Mucosa of rectum (tissue), 2 donors: ENCODE data around the gene XIST.
"Not testable (repeated sequence)": the region's sequence is repeated elsewhere in the genome, so short reads cannot be mapped to it uniquely, and the experiment has no call there.

ENCODE experiments used
- H3K27ac ChIP-seq, 2 donors: one replicate each; pipeline ENCODE4 v1.7.0; 2013; ENCODE audit warnings: inconsistent platforms in 2 of 2, low read depth in 2 of 2, low read length in 2 of 2
- H3K27me3 ChIP-seq, 2 donors: one replicate each; pipeline ENCODE4 v1.7.0; 2013; ENCODE audit warnings: low read length in 2 of 2; ENCODE audit not compliant: control insufficient read depth in 2 of 2, insufficient read depth in 2 of 2
- H3K36me3 ChIP-seq, 2 donors: one replicate each; pipeline ENCODE4 v1.7.0; 2013; ENCODE audit warnings: low read length in 2 of 2; ENCODE audit not compliant: control insufficient read depth in 2 of 2, insufficient read depth in 2 of 2
- H3K4me1 ChIP-seq, 2 donors: one replicate each; pipeline ENCODE4 v1.7.0; 2013; ENCODE audit warnings: low read length in 2 of 2, mild to moderate bottlenecking in 1 of 2; ENCODE audit not compliant: control insufficient read depth in 2 of 2, insufficient read depth in 2 of 2
- H3K4me3 ChIP-seq, 2 donors: one replicate each; pipeline ENCODE4 v1.7.0; 2013; ENCODE audit warnings: low read length in 2 of 2
- H3K9ac ChIP-seq, 2 donors: one replicate each; pipeline ENCODE4 v1.7.0; 2013; ENCODE audit warnings: low read length in 2 of 2, low read depth in 1 of 2, mild to moderate bottlenecking in 1 of 2
- H3K9me3 ChIP-seq, 2 donors: one replicate each; pipeline ENCODE4 v1.7.0; 2013; ENCODE audit warnings: low read length in 2 of 2; ENCODE audit not compliant: control insufficient read depth in 2 of 2
- donor health status: healthy.
- donor health status: Normal muscosa, but diverticular disease.

The XIST gene

DNA sequence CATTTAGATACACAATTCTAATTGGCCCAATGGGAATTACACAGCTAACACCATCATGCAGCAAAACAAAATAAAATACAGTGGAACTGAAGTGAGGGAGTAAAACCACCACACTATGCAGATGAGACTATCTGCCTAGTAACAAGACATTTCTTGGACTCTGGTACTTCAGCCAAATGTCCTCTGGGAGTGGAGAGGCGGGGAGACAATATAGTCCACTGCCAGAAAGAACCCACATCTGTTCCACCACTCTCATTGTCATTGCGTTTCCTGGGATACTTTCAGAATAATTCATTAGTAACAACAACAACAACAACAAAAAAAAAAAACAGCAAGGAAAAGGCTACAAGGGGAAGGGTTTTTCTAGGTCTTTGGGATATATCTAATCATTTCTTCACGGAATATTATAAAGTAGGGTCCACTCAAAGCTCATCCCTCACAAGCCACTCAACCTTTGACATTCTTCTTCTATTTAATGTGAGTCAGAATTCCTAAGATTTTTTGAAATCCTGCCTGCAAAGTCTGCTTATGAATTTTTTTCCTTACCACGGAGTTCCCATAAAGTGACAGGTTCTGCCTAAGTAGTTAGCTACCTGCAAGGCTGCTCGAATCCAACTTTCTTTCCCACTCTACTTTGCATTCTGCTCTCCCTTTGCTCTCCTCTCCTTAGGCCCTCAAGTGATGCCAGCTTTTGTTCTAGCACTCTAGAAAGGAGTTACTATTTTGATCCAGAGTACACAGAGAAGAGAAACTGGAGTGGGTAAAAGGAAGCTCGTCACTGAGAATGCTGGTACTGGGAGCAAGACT lies 34.9 kb downstream of the XIST start:
- Histone ChIP-seq H3K36me3 (peaks cover 2 to 4% of the 10 kb centered on the region in 2 donors), H3K9ac (no peak overlapping the region), H3K27me3 (no peaks in the 10 kb centered on the region), H3K9me3 (no peaks in the 10 kb centered on the region), H3K4me3 (no peak overlapping the region), H3K4me1 (no peaks in the 10 kb centered on the region), H3K27ac (no peak overlapping the region)

DNA sequence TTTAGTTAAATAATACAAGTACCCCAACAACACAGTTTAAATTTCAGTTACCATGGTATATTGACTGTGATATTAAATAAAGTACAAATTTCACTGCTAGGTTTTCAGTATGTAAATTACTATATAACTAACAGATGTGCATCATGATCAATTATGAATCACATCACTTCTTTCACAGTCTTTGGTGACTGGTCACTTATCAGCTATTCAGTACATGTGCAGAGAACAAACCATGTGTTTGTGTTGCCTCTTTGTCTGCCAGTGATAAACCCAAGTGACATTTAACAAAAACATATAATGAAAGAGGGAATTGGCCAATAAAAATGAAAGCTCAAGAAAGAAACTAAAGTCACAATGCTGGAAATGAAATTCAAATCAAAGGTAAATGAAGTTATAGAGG lies 40.3 kb downstream of the XIST start:
- Histone ChIP-seq H3K9ac (no peak overlapping the region), H3K27ac (no peak overlapping the region), H3K4me1 (no peaks in the 10 kb centered on the region), H3K36me3 (no peaks in the 10 kb centered on the region), H3K4me3 (no peak overlapping the region), H3K27me3 (no peaks in the 10 kb centered on the region), H3K9me3 (no peaks in the 10 kb centered on the region)

DNA sequence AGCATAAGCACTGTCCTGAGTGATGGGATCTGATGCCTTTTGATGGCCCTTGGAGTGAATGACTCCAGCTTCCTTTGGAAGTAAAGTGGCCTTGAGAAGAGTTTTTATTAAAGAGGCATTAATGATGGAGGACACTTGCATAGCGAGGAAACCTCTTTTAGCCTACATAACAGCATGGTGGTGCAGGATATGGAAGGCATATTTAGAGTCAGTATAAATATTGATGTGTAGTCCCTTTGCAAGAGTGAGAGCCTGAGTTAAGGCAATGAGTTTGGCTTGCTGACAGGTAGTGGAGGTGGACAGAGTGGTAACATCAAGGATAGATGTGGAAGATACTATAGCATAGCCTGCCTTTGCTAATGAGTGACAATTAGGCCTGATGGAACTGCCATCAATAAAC lies 48.4 kb downstream of the XIST start:
- H3K27ac ChIP-seq, H3K9me3 ChIP-seq, H3K9ac ChIP-seq, H3K4me1 ChIP-seq, H3K4me3 ChIP-seq, H3K27me3 ChIP-seq, H3K36me3 ChIP-seq: not testable (repeated sequence)

DNA sequence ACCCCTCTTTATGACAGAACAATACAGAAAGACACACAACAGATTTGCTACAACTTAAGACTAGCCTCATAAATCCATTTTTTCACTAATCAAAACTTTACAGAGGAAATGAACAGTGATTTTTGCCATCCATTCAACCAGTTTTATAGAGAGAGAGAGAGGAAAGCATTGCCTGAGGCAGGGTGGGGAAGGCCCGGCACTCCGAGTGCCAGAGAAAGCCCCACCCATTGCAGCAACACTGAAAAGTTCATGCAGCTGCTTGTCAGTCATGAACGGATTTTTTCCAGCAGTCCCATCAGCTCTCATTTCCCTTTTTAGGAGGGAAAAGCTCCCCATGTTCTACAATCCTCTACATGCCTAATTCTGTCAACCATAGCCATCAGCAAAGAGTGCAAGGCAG lies 52.6 kb downstream of the XIST start:
- no peaks in the 10 kb centered on the region for H3K9me3 ChIP-seq
- H3K4me1 ChIP-seq: no peaks in the 10 kb centered on the region
- no peak overlapping the region for H3K27ac ChIP-seq
- H3K27me3 ChIP-seq: peaks cover 0 to 2% of the 10 kb centered on the region in 2 donors
- H3K9ac ChIP-seq: no peak overlapping the region
- H3K4me3 ChIP-seq: no peak overlapping the region
- H3K36me3 ChIP-seq: no peaks in the 10 kb centered on the region

DNA sequence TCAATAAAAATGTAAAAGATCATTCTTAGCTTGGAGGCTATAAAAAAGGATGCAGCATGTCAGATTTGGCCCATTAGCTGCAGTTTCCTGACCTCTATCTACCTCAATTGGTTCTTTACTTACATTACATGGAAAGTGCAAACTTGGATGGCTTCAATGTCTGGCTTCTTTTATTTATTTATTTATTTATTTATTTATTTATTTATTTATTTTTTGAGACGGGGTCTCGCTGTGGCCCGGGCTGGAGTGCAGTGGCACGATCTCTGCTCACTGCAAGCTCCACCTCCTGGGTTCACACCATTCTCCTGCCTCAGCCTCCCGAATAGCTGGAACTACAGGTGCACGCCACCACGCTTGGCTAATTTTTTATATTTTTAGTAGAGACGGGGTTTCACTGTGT lies 60.0 kb downstream of the XIST start:
- H3K27ac ChIP-seq, H3K27me3 ChIP-seq, H3K36me3 ChIP-seq, H3K4me1 ChIP-seq, H3K4me3 ChIP-seq, H3K9ac ChIP-seq, H3K9me3 ChIP-seq: not testable (repeated sequence)

DNA sequence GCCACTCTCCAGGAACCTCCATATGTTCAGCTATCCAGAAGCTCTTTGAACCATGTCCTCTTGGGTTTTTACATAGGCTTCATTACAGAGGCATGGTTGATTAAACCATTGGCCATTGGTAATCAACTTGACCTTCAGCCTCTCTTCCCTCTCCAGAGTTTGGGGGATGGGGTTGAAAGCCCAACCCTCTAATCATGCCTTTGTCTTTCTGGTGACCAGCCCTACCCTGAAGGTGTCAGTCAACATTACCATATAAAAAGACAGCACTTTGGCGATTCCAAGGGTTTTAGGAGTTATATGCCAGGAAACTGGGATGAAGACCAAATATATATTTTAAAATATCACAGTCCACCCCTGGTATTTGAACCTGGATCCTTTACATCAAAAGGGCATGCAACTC lies 67.0 kb downstream of the XIST start:
- H3K36me3 ChIP-seq: no peaks in the 10 kb centered on the region
- no peak overlapping the region for H3K27ac ChIP-seq
- H3K9me3 ChIP-seq: no peaks in the 10 kb centered on the region
- H3K4me3 ChIP-seq: no peak overlapping the region
- no peaks in the 10 kb centered on the region for H3K27me3 ChIP-seq
- H3K9ac ChIP-seq: no peak overlapping the region
- H3K4me1 ChIP-seq: no peaks in the 10 kb centered on the region
